Stimulated activated CD4-positive, alpha-beta T cell treated with anti-CD3 and anti-CD28 coated beads, TNF-alpha, amount 100 ng/mL, for 4 hours (primary cell): ENCODE results near the gene DOCK11.

Source experiments
- DNase-seq, 3 experiments: peaks; one replicate each; pipeline ENCODE4 v3.0.0-alpha.2; 2020; ENCODE audit warnings: low read depth in 3 of 3

The DOCK11 gene

DNA sequence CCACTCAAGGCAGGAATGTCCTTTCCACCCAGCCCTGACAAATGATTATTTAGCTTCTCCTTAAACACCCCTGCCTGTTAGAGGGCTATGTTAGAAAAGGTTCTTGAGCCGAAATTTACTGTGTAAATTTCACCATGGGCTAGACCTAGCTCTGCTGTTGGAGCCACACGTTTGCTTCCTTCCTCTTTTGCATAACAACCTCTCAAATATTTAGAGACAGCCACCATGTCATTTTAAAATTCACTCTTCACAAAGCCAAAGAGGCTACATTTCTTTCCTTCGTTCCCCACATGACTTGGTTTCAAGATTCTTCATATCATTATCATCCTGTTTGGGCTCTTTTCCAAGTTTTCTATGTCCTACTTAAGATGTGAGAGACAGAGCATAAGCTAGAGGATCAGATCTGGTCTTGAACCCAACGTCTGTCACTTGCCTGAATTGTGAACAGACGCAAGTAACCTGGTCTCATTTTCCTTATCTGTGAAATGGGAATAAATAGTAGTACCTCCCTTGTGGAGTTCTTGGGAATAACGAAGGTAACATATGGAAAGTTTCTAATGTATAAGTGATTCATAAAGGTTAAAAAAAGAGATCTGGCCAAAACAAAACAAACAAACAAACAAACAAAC is 6.7 kb downstream of the DOCK11 start:
- DNase-seq: no peak

DNA sequence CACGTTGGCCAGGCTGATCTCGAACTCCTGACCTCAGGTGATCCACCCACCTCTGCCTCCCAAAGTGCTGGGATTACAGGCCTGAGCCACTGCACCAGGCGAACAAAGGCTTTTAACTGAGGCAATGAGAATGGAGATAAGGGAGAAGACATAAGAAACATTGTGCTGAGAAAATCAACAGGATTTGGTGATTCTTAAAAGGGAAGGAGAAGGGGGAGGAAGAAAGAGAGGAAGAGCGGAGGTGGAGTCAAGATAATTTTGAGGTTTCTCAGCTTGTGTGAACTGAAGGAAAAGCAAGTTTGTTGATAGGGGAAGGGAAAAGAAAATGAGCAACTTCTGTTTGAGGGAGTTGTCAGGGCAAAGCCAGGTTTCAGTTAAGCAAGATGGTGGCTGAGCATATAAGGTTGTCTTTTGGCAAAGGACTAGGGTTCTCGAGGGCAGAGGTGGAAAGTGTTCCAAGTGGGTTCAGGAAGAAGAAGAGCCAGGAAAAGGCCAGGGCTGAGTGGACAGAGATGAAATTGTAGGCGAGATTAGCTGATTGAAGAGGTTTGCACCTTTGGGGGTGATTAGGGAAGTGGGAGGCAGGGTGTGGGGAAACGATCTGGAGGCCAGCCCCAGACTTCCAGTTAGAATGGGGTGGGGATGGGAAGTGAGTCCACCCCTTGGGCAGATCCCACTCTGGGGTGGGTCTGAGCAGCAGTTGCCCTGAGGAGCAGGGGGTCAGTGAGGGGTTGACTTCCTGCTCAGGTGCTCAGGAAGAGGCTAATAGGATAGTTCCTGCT is 7.8 kb downstream of the DOCK11 start:
- no peak for DNase-seq

DNA sequence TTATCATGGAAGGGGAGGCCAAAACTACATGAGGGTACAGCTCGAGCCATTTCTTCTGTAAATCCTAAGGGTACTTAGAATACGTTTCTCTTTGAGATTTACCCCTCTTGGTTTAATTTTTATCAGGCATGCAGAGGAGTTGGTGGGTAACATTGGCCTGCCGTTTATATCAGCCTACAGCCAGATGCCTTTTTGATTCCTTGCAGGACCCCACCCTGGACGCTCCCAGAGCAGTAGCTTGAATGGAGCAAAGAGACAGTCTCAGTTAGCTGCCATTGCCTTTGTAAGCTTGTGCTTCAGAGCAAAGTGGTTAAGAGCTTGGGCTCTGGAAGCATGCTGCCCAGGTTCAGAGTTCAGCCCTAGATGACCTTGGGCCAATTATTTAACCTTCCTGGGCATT is 9.0 kb downstream of the DOCK11 start:
- no peak for DNase-seq

DNA sequence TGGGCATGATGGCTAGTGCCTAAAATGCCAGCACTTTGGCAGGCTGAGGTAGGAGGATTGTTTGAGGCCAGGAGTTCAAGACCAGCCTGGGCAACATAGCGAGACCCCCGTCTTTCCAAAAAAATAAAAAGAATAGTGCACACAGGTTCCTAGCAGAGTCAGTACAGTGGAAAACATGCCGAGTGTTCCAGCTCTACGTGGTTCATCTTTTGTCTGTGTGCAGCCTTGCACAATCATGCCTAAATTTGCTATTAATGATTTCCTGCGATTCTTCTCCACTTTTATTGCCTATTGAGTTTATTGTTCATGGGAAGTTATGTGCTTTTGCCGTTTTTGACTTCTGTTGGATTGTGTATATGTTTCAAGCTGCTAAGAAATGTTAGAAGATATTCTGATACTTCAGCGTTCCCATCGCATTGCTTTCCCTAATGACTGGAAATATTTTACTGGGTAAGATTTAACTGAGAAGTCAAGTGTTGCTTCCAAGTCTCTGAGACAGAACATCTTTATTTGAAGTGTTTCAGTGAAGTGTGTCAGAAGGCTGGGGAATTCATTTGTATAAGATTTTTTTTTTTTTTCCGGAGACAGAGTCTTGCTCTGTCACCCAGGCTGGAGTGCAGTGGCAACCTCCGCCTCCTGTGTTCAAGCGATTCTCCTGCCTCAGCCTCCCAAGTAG is 11.3 kb downstream of the DOCK11 start:
- DNase-seq: no peak

DNA sequence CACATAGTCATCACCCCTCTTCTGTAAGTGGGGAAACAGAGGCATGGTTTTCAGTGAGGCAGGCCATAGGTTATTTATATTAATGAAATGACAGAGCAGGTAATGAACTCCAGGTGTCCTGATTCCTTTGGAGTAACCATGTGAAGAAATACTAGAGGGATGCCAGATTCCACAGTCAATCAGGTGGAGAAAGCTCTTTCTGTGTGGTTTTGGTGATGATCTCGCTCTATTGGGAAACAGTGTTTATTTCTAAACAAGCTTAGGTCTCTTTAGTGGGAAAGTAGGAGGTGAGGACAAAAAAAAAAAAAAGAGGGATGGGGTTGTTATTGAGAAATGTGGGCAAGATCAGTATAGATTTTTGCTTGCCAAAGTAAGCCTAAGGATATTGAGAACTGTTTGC is 12.2 kb downstream of the DOCK11 start:
- no peak for DNase-seq

DNA sequence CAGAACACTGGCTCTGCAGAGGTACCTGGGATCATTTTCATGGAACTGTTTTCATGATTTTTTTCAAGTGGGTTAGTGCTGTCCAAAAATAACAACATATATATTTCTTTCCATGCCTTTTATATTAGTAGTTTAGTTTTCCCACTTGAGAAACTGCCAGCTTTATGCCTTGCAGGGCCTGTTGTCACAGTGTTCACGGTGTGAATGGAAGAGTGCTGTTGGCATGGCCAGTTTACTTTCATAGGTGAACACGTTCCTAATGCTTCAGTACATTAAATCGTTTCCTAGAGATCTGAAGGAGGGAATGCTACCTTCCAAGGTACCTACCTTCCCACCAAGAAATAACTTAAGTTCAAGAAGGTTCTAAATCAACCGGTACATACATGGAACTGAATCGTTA is 12.6 kb downstream of the DOCK11 start:
- no peak for DNase-seq

DNA sequence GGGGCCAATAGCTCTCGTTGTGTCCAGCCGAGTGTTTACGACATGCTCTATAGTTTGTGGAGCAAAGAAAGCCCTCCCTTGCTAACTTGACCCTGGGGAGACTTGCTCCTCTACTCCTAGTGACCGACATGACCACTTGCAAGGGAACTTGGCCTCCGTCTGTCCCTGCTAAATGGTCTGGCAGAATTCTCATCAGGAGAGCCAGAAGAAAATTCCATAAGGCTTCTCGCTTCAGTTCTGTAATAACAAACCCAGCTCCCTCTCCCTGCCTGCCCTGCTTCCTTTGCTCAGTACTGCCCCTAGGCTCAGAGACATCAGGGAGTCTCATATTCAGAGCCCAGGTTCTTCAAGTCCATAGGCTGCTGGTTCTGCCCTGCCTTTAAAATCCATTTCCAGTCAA is 13.0 kb downstream of the DOCK11 start:
- DNase-seq: no peak

DNA sequence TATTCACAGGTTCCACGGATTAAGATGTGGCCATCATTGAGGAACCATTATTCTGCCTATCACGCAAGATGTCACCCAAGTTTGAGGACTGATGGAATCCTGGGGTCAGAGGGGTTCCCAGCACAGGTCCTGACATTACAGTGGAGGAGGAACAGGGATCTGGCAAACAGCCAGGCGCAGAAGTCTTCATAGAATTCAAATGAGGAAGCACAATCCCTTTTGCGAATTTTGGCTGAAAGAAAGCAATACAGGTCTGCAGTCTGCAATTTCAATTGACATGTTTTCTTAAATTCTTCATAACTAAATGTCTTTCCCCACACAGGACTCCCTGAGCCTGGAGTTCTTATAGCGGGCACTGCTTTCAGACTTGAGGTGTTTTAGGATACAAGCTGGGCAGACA is 14.5 kb downstream of the DOCK11 start:
- DNase-seq: no peak

DNA sequence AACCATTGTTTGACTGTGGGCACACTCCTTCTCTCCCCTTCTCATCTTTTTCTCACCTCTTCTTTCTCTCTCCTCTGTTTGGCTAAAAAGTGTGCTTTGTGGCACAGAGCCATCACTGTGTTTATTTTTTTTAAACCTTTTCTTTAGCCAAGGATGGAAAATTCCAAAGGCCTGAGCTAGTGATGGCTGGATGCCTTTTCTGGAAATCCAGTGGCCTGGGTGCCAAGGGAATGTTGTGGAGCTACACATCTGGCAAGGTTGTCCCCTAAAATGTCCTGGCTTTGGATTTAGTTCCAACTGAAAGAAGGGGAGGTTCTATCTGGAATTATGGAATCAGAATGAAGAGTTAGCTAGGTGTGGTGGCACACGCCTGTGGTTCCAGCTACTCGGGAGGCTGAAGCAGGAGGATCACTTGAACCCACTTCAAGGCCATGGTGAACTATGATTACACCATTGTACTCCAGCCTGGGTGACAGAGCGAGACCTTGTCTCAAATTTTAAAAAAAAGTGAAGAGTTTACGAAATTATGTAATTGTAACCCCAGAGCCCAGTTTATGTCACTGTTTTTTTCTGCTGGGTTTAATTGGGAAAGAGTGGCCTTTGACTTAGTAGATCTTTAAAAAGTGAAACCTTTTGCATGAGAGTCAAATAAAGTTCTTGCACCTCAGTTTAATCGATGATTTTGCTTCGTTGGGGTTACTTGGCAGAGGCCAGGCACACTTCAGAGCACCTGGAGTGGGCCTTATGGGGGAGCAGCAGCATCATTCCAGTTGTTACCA is 17.7 kb downstream of the DOCK11 start:
- no peak for DNase-seq

DNA sequence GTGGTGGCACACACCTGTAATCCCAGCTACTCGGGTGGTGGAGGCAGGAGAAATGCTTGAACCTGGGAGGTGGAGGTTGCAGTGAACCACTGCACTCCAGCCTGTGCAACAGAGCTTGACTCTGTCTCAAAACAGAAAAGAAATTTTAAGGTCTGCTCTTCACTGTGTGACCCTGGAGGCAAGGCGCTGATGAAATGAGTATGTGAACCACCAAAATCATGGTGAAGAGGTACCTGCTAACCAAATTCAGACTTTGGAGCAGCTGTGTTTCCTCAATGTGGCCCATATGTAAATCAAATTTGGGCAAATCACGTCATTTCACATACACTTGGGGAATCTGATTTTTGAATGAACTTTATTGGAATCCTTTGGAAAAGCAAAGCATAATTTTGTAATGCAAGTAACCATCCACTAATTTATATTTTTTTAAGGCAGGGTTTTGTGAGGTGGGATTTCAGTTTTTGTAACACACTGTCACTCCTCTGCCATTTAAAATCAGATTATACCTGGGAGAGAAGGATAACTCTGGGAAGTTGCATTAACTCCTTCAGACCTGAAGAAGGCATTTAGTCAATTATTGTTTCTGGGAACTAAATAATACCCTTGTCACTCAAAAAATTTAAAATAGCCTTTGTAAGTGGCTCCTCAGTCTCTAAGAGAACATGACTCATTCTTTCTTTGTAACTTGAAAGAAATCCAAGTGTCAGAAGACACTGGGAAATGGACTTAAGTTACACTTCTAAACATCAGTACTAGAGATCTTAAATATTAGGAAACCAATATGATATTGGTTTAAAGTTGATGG is 24.0 kb downstream of the DOCK11 start:
- no peak for DNase-seq

DNA sequence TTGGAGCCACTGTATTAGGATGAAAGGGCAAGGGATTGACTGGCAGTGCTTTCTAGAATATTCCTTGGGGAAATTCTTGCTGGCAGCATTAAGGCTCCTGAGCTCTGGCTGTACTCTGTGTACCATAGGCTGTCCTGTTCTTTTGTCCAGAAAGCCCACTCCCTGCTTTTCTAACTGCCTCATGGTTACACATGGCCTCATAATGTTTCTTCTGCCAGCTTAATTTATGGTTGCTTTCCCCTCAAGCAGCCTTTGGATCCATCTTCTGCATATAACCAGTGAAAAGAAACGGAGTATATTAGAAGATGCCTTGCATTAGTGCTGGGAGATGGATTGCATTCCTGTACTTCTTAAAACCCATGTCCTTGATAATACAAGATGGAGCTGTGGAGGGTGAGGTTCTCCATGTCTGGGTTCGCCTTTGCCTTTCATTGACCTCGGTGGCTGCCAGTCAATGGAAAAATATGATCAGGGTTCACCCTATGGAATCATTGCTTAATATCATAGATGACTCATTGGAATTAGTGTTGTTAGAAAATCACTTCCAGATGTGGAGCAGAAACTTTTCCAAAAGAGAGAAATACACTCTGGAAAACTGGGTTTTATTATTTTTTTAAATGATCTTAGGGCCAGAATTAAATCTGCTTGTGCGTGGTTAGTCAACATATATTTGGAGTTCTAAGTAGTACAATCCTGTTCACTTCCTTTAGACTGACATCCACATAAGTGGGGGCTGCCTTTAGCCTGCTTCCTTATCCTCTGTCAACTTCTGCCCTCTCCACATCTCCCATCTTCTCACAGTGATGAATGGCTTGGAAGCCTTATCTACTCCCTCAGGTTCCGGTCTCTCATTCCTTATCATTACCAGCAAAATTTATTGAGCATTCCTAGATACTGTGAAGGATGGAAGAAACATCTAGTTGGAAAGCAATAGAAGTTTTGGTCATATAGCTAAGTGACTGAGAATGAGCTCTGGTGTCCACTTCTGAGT is 24.9 kb downstream of the DOCK11 start:
- no peak for DNase-seq

DNA sequence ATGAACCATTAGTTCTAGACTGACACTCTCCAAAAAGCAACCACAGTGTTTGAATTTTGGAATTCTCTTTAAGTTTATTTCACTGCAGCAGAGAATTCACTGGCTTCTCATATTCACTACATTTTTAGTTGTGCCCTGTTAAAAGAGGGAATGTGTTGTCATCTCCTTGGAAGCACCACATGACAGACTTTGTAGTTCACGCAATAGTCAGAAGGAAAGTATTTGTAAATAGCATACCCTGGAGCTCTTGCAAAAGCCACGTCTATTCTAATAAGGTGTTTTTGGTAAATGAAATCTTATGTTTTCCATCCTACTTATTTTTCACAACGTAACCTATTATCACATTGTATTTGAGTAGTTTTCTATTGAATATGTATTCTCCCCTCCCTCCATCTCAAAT is 25.8 kb downstream of the DOCK11 start:
- no peak for DNase-seq

DNA sequence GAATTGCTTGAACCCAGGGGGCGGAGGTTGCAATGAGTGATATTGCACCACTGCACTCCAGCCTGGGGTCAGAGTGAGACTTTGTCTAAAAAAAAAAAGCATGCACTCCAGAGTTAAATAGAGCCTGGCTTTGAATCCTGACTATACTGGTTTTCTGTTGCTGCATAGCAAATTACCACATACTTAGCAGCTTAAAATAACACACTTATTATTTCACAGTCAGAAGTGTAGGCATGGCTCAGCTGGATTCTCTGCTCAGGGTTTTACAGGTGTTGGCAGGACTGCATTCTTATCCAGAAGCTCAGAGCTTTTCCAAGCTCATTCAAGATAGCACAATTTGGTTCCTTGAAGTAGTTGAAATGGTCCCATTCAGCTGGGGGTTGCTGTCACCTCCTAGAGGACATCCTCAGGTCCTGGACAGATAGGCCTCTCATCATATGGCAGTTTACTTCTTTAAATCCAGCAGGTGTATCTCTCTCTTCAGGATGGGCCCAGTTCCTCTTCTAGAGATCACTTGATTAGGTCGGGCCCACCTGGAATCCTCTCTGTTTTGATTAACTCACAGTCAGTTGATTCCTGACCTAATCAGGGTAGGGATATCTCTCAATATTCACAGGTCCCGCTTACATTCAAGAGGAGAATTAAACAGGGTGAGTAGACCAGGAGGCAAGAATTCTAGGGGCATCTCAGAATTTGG is 26.8 kb downstream of the DOCK11 start:
- DNase-seq: no peak

DNA sequence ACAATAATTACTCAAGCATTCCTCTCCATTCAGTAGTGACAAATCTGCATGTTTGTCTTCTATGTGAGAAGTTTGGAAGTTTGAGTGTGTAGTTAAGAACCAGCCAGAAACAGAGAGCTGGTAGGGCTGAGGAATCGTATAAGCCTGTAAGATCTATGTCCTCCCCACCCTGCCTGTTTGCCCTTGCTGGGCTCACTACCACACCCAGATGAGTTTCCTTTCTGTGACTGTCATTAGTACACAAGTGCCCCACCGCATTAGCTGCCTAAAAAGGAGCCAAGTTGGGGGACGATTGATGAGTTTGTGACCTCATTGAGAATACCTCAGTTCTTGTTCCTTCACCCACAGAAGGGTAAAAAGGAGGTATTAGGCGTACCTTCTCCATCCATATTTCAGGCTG is 28.3 kb downstream of the DOCK11 start:
- DNase-seq: no peak

DNA sequence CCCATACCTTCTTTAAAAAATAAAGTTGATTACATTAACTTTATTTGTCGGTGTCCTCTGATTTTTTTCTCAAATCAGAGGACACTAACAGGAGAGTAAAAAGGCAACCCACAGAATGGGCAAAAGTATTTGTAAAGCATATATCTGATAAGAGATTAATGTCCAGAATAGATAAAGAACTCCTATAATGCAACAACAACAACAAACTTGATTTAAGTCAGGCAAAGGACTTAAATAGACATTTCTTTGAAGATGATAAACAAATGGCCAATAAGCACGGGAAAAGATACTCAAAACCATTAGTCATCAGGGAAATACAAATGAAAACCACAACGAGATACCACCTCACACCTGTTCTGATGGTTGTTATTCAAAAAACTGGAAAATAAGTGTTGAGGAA is 28.7 kb downstream of the DOCK11 start:
- DNase-seq: no peak

DNA sequence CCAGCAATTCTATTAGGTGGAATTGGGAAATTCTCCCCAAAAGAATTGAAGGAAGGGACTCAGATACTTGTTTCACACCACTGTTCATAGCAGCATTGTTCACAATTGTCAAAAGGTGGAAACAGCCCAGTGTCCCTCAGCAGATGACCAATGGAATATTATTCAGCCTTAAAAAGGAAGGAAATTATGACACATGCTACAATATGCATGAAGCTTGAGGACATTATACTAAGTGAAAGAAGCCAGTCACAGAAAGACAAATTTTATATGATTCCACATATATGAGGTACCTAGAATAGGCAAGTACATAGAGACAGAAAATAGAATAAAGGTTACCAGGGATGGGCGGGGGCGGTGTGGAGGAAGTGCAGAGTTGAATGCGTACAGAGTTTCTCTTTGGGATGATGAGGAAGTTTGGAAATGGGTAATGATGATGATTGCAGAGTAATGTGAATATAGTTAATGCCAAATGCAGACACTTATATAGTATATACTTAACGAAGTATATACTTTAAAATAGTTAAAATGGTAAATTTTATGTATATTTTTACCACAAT is 29.6 kb downstream of the DOCK11 start:
- no peak for DNase-seq

DNA sequence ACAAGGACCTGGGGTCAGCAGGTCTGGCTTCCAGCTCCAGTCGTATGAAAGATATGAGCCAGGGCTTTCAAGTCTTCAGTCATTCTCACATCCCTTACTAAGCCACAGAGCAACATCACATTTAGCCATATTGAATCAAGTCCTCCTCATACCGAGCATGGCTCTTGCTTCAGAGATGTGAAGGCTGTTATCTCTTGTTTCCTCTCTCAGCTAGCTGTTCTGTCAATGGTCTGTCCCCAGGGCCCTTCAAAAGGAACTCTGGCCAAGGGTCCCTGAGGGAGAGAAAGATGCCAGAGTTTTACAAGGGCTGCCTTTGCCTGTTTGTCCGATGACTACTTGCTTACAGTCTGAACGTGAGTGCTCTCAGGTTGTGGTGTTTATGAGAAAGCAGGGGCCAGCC is 30.5 kb downstream of the DOCK11 start:
- DNase-seq: no peak

DNA sequence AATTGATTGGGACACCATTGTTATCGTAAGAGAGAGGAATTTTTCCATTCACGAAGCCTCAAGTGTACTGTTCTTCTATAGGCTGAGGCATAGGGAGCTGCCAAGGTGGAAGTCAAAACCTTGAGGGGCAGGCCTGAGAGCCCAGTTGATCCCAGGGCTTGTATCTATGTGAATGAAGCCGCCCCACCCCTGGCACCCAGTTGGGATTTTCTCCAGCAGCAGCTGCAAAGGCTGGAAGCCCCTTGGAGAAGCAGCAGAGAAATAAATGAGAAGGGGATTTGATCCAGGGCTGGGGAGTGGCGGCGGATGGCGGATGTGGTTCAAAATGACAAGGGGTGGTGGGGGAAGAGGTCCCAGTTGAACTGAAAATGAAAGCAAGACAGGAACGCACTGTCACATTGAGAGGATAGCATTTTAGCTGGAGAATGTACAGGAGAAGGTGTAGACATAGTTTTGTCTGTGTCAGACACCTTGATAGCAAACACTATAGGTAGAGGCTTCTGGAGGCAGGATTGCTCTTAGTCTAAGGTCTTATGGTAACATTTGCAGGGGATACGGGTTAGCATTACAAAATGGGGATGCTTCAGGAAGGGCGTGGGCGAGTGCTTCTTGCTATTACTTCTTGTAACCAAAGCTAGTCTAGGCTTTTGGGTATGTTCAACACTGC is 32.6 kb downstream of the DOCK11 start:
- DNase-seq: peak in 2 of 3 experiments; percentile 16 to 18
